Left lung (tissue), 10 donors: ENCODE data around the gene SLC5A6. TPM values are rescaled to one million over a fixed set of nuclear protein-coding genes. Genes with fewer than 3 reads are reported as not detected.

Source experiments
- ATAC-seq: fragments of 200-7000 bp; cut with Tn5 transposase; one replicate; pipeline ENCODE4 v1.9.1; 2020; ENCODE audit warnings: moderate library complexity
- DNase-seq, 4 donors: peaks; one replicate each; pipeline ENCODE4 v3.0.0-alpha.2; 2013 to 2020
- H3K27ac ChIP-seq, 2 donors: fragments of 200-600 bp; sonication (generic) in 1 of 2; one replicate each; pipeline versions ENCODE4 v1.5.0 to v1.8.0; 2020 to 2021
- H3K27me3 ChIP-seq, 2 donors: fragments of 200-600 bp; sonication (generic) in 1 of 2; one replicate each; pipeline versions ENCODE4 v1.5.0 to v1.8.0; 2020 to 2021
- H3K36me3 ChIP-seq, 2 donors: fragments of 200-600 bp; sonication (generic) in 1 of 2; one replicate each; pipeline versions ENCODE4 v1.5.0 to v1.8.0; 2020 to 2021
- H3K4me1 ChIP-seq, 2 donors: fragments of 200-600 bp; one replicate each; pipeline ENCODE4 v1.8.0; 2021
- H3K4me3 ChIP-seq, 2 donors: fragments of 200-600 bp; sonication (generic) in 1 of 2; one replicate each; pipeline versions ENCODE4 v1.5.0 to v1.8.0; 2020 to 2021; ENCODE audit warnings: mild to moderate bottlenecking in 1 of 2
- H3K9me3 ChIP-seq, 2 donors: fragments of 200-600 bp; sonication (generic) in 1 of 2; one replicate each; pipeline versions ENCODE4 v1.5.0 to v1.8.0; 2020 to 2021
- intact Hi-C, 2 donors: fragments of 100-400 bp; cut with DNase I; formaldehyde crosslinking; loops; one replicate each; pipeline versions ENCODE4 v1.11.2 to v1.14.2; 2022
- polyA plus RNA-seq, 6 donors: library from polyadenylated mRNA; unstranded; fragments of 120-200 nt; gene quantifications; one replicate each; pipeline ENCODE4 v1.2.1, GENCODE V29; 2013; ENCODE audit not compliant: insufficient read length in 6 of 6
- total RNA-seq, 2 donors: library from RNA; stranded (reverse); fragmentation: NEBNext Ultra II Directional; extraction: Animal tissue kit (Norgen Biotek cat#: 25700); gene quantifications; one replicate each; pipeline ENCODE4 v1.2.1, GENCODE V29; 2021
- TF ChIP-seq, protein P1 (sequence below), 2 donors: fragments of 200-600 bp; sonication (generic) in 1 of 2; IDR thresholded peaks; one replicate each; pipeline versions ENCODE4 v1.5.0 to v1.8.0; 2021; ENCODE audit warnings: antibody characterized with exemption in 2 of 2
- donor health status: DM: no; HTN: yes; CAD: no.
- donor health status: DM: no; HTN: no; CAD: no.

Gene SLC5A6
- total and polyA plus RNA-seq, 8 donors = 24.1 to 47.2 (median 31.7) TPM

DNA sequence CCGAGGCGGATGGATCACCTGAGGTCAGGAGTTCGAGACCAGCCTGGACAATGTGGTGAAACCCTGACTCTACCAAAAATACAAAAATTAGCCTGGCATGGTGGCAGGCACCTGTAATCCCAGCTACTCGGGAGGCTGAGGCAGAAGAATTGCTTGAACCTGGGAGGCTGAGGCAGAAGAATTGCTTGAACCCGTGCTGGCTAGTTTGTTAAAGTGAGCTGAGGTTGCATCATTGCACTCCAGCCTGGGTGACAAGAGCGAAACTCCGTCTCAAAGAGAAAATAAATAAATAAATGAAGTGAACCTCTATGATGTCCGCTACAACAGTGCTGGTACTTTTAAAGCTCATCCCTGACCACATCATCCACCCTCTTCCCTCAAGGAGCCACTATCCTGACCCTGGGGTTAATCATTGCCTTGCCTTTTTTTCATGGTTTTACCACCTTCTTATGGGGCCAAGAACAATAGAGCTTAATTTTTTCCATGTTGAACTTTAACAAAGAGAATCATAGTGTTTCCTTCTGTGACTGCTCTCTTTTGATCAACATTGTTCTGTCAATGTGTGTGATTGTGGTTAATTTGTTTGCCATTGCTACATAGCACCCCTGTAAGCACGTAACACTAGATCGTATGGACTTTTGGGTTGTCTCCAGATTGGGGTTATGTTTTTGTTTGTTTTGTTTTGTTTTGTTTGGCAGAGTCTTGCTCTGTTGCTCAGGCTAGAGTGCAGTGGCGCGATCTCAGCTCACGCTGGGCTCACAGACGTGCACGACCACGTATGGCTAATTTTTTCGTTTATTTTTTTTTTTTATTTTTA, 17.3 kb downstream of the SLC5A6 start:
- ATAC-seq = no peak

DNA sequence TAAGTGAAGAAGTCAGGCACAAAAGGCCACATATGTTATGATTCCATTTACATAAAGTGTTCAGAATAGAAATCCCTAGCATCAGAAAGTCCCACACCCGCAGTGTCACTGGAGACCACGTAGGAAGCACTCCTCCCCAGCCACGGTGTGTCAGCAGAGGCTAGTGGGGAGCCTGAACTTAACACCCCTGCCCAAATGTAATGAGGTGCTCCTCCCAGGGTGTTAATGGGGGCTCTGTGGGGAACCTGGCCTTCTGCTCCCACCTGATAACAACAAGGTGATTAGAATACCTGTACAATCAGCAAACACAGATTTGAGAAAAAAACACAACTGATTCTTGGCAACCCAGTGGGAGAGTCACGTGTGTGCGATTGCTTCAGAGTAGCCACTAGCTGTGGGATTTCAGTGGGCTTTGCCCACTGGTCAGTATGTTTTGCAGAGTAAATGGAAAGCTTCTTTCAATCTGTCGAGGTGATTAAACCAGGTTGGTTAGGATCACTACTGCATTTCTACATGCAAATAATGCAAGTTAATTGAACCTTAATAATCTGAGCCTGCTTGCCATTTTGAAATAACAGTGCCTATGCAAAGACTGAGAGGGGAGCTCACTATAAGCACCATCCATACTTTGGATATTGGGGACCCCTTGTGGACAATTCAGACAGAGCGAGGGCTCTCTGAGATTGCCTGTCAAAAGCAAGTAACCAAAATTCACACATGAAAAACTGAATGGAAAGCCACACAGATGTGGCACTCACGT, 20.8 kb downstream of the SLC5A6 start:
- Histone ChIP-seq H3K9me3 (no peaks in the 10 kb centered on the region), H3K27me3 (no peaks in the 10 kb centered on the region), H3K4me1 (no peaks in the 10 kb centered on the region), H3K27ac (no peak overlapping the region), H3K36me3 (no peaks in the 10 kb centered on the region), H3K4me3 (no peak overlapping the region)
- DNase-seq (peak in 2 of 4 donors; percentile 46 to 72), ATAC-seq (peak; percentile 86)
- TF ChIP-seq, protein P1, sequence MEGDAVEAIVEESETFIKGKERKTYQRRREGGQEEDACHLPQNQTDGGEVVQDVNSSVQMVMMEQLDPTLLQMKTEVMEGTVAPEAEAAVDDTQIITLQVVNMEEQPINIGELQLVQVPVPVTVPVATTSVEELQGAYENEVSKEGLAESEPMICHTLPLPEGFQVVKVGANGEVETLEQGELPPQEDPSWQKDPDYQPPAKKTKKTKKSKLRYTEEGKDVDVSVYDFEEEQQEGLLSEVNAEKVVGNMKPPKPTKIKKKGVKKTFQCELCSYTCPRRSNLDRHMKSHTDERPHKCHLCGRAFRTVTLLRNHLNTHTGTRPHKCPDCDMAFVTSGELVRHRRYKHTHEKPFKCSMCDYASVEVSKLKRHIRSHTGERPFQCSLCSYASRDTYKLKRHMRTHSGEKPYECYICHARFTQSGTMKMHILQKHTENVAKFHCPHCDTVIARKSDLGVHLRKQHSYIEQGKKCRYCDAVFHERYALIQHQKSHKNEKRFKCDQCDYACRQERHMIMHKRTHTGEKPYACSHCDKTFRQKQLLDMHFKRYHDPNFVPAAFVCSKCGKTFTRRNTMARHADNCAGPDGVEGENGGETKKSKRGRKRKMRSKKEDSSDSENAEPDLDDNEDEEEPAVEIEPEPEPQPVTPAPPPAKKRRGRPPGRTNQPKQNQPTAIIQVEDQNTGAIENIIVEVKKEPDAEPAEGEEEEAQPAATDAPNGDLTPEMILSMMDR (IDR thresholded peaks at IDR 0.05) = peak; percentile 57 to 59
- intact Hi-C loops = no loop called here

More for the DNA sequence above, 17.3 kb downstream of the SLC5A6 start:
- DNase-seq = no peak
- Histone ChIP-seq H3K27ac (no peak overlapping the region), H3K4me1 (no peaks in the 10 kb centered on the region), H3K36me3 (peaks cover 0 to 5% of the 10 kb centered on the region in 2 donors), H3K4me3 (no peak overlapping the region), H3K27me3 (no peaks in the 10 kb centered on the region), H3K9me3 (no peaks in the 10 kb centered on the region)
- TF ChIP-seq, protein P1 (IDR thresholded peaks at IDR 0.05) = no peak
- intact Hi-C loops = no loop called here

- Histone ChIP-seq H3K4me3 (no peak overlapping the region), H3K27ac (no peak overlapping the region), H3K4me1 (no peaks in the 10 kb centered on the region), H3K27me3 (no peaks in the 10 kb centered on the region), H3K36me3 (no peaks in the 10 kb centered on the region), H3K9me3 (no peaks in the 10 kb centered on the region)
- DNase-seq (no peak), ATAC-seq (no peak)
- intact Hi-C loops = no loop called here
- TF ChIP-seq, protein P1 (IDR thresholded peaks at IDR 0.05) = no peak
Measured at GRCh38 chr2:27189989-27190388, 22.1 kb downstream of the SLC5A6 start.

DNA sequence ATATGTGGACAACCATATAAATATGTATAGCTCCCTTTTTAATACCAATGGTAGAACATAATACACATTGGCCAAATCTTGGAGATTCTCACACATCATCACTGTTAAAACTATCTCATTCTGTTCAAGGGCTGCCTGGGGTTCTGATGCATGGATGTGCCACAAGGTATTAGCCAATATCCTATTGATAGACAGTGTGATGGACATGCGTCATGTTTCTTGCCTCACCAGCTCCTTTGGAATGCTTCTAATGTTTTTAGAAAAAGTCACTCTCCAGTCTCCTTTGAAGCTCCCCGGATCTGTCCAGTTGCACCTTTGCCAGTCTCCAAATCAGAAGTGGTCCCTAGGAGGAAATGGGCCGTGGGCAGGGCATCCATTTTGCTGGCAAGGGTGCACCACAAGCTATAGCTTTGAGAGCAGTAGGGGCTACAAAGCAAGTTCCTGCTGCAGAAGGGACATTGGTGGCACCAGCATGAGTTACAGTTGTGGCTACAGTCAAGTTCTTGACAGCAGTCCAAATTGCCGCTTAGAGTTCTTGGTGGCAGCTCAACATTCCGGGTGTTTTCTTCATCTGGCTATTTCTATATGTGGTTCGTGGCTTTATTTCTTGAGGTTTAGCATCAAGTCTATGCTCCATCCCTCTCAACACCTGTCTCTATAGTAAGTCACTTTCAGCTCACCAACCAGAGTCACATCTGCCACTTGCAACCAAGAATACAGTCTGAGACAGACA, 25.3 kb downstream of the SLC5A6 start:
- Histone ChIP-seq H3K36me3 (no peaks in the 10 kb centered on the region), H3K9me3 (no peaks in the 10 kb centered on the region), H3K27me3 (no peaks in the 10 kb centered on the region), H3K4me1 (no peaks in the 10 kb centered on the region), H3K4me3 (no peak overlapping the region), H3K27ac (no peak overlapping the region)
- TF ChIP-seq, protein P1 (IDR thresholded peaks at IDR 0.05) = no peak
- intact Hi-C loops = no loop called here
- ATAC-seq (no peak), DNase-seq (no peak)
